Activated T-helper 1 cell treated with Interleukin-2 at 50 U/mL for 16 hours (primary cell): Measurements from ENCODE around the gene LEAP2.

Experiments
- DNase-seq: peaks from one replicate; pipeline ENCODE4 v3.0.0-alpha.2; 2020; ENCODE audit warnings: low read depth

The LEAP2 gene

DNA sequence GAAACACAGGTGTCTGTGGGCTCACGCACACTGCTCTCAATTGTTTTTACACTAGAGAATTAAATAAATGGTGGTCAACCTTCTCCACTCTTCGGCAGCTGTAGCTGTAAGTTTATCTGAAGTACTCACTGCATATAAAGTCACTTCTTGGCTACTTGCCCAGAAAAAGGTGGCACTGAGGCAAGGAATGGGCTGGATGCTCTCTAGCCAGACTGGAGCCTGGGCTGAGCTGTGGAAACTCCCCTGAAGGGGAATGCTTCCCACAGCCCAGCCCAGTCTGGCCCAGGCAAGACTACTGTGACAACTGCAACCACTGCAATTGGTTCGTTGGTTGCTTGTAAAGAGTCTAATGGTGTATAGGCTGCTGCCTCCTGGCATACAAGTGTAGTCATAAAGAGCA lies 4.5 kb downstream of the LEAP2 start:
- DNase-seq = no peak

DNA sequence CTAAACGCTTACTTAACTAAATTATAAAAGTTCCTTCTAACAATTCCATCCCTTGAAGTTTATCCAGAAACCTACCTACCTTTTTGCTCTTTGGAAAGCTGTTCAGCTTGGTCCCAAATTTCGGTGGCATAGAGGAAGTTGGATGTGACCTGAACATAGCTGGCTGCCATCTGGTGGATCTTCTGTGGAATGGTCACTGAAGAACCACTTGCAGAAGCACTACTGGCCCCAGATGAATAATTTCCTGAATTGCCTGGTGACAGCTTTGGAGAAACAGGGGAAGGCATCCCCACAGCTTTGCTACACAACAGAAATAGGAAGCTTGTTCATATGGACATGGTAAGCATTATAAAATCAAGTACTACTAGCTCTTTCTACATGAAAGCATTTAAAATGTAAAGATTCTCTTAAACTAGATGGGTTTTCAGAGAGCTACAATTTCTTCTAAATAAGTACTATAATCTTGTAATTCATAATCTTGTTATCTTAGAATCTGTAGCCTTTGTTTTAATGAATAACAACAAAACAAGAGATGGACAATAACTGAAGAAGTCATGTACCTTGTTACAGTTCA lies 9.9 kb downstream of the LEAP2 start:
- DNase-seq = peak; percentile 5

DNA sequence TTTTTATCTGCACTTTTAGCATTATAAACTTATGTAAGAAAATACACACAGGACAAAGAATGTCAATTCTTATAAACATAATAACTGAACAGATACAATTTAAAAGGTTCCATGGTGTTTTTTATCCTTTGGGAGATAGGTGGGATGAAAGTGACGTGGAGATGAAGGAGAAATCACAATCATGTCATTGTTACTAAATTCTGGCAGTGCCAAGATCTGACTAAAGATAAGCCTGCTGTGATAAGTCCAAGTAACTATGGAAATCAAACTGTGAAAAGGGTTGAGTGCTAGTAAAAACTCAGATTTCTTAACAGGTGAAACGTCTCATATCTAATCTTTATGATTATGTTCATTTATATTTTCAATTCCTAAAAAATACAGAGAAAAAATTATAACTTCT lies 11.1 kb downstream of the LEAP2 start:
- DNase-seq = no peak

DNA sequence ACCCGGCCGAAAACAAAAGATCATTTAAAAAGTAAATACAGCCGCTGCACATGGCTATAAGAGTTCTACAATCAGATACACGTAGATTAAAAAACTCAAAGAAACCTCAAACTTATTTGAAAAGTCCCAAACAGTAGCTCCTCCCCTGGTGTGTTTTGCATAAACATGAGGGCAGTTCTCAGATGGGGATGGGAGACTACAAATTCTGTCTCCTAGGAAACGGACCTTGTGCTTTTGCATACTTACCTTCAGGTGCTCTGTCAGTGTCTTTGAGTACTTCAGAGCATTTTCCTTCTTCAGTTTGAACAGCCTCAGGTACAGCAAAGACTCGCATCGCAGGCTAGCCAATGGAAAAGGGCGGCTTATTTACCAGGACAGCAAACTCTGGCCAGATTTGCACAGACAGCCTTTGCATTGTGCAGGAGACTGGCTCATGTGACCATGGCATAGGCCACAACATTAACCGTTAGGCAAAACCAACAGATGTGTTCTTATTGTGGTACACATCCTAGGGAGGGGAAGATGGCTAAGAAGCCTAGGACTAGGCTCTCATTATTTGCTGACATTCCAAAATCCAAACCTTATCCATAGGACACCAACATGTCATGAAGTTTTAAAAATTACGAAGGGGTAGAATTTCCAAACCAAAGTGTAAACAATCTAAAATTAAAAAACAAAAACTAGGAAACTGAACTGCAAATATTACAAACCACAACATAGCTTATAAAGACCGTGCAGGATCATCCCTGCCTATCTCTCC lies 12.8 kb downstream of the LEAP2 start:
- no peak for DNase-seq

DNA sequence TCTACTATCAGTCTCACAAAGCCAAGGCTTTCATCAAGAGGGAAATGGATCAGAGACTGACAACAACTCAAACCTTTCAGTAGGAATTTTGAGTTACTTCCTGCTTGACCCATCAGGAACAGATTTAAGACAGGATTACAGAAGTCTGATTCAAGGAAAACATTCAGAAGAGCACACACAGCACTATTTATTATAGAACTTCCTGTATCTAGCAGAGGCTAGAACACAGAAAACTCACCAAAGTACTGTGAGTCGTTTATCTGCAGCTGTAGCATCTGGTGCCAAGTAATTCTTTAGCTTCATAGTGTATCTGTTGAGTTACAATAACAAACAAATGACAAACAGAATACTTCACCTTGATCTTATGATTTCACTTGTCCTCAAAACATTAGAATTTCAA lies 13.8 kb downstream of the LEAP2 start:
- DNase-seq = no peak

DNA sequence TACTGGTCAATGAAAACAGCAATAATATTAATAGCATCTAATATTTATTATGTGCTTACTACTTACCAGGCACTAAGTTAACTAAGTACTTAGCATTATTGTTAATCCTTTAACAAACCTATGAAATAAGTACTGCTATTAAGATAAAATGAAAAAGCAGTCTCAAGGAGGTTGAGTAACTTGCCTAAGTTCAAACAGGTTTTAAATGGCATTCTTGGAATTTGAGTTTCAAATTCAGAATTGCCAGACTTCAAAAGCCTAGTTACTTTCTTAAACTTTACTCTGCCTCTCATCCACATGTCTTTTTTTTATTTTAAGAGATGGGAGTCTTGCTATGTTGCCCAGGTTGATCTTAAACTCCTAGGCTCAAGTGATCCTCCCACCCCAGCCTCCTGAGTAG lies 16.0 kb downstream of the LEAP2 start:
- no peak for DNase-seq

DNA sequence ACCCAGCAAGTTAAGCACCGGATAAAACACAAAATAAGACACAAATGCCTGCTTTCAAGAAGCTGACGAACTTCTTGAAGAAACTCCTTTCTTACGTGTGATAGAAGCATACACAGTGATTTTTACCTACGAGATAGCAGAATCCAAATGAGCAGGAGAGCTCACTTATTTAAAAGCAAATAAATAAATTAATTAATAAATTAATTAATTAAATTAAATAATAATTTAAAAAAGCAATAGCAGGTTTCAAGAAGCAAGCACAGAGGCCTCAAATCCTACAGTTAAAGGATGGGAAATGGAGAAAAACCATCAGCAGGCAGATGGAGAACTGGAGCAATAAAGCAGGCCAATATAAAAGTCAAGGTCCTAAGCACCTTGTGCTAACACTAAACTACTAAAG lies 17.3 kb downstream of the LEAP2 start:
- no peak for DNase-seq

DNA sequence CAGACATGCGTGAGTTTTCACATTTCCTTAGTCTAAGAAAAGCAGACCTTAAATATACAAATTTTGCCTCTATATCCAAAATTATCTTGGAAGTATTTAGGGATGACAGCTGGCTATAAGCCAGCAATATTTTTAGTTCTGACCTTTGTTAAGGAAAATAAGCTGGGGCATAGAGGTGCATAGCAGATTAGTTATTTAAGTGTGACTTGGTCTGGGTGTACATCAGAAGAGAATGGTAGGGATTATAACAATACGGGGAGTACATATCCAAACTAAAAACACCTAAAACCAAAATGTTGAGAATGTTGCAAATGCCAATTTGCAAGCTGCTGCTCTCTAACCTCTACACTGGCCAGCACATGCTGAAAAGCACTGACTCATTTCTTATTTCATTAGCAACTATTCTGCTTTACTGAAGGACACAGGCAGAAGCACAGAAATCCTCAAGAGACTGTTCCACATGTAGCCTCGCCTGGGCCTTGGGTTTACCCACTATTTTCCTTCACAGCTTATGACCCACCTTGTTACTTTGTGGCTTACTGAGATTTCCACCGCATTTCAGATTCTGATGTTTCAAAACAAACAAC lies 22.3 kb downstream of the LEAP2 start:
- DNase-seq = no peak

DNA sequence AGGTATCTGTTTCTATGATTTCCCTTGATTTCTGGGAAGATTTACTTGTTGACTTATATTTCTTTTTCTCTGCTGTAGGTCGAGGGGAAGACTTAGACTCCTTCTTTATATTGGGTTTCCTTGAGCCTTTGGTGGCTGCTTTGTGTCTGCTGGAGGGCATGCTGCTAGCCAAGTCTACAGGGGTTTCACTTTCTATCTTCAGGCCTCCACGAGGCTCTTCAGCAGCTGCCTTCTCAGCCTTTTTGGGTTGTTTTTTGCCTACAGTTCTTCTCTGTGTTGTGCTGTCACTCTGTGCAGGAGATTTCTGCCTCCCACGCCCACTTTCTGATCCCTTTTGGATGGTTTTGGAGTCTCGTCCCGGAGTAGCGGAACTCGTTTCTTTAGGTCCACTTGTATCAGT lies 23.2 kb downstream of the LEAP2 start:
- DNase-seq = no peak

DNA sequence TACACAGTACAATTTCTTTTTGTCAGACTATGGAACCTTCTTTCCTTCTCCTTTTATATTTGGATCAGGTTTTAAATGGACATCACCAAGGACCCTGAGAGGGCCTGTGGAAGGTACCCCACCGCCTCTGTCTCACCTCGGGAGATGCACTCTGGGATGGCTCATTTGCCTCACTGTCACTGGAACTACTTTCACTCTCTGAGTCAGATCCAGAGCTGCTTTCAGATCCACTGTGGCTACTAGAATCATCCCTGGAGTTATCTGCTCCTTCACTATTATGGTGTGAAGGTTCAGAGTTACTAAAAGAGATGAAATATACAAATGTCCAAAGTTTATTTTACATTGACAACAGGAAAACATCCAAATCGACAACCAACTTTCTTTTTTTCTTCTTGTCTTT lies 24.6 kb downstream of the LEAP2 start:
- no peak for DNase-seq

DNA sequence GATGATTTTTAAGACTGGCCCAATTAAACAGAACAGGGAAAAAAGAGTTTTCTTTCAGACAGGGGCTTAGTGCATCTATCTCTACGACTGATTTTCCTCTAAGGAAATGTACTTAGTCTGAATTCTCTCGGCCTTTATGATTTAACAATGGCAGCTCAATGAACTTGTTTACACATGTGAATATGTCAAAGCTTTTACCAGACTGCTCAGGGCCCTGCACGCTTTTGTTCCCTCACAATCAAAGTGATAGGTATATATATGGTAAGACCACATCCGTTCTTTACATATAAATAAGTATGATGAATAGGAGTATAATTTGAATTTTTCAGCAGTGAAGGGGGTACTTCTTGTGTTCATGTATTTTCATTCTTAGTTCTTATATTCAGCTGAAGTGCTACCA lies 27.6 kb downstream of the LEAP2 start:
- no peak for DNase-seq

DNA sequence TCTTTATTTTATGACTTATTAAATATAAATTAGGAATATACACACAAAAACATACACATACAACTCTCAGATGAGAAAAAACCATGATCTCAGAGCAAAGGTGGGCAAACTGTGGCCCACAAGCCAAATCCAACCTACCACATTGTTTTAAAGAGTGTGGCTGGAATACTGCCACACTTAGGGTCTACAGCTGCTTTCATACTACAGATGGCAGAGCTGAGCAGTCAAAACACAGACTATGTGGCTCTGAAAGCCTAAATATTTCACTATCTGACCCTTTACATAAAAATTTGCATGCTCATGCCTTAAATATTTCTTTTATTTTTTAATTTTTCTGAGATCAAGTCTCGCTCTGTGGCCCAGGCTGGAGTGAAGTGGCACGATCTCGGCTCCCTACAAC lies 28.3 kb downstream of the LEAP2 start:
- DNase-seq = no peak

DNA sequence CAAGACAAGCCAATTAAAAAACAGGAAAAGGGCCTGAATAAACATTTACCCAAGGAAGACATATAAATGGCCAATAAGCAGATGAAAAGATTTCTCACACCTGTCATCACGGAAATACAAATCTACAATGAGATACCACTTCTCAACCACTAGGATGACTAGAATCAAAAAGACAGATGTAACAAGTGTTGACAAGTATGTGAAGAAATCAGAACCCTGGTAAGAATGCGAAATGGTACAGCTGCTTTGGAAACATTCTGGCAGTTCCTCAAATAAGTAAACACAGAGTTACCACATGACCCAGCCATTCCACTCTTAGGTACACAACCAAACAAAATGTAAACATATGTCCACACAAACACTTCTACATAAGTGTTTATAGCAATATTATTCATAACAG lies 32.5 kb downstream of the LEAP2 start:
- no peak for DNase-seq

DNA sequence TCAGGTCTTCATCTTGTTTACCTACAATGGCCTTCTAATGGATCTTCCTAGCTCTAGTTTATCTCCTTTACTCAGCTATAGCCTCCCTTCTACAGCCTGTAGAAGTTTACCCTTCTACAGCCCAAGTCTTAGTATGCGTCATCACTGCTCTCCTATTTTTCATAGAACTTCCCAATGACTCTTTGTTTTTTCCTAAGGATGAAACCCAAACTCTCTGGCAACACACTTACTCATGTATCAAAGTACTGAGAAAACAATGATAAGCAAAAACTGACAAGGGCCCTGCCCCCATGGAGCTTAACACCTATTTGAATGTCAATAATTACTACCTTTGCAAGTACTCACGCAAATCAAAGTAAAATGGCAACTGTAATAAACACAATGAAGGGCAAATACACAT lies 33.7 kb downstream of the LEAP2 start:
- DNase-seq = no peak

DNA sequence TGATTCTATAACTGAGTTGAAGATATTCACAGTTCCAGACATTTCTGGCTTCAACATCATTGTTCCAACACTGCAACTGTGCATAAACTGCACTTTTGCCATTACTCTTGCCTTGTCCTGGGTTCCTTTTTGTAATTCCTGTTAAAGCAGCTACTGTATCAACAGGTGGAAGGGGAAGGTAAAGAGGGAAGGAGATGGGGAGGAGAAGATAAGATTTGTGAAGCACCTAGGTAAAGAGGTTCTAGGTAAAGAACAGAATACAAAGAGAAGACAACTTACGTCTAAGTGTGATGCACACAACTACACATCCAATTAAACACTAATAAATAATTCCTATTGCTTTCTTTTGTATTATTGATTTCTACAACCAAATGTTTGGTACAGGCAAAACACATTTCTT lies 36.2 kb downstream of the LEAP2 start:
- DNase-seq = no peak

DNA sequence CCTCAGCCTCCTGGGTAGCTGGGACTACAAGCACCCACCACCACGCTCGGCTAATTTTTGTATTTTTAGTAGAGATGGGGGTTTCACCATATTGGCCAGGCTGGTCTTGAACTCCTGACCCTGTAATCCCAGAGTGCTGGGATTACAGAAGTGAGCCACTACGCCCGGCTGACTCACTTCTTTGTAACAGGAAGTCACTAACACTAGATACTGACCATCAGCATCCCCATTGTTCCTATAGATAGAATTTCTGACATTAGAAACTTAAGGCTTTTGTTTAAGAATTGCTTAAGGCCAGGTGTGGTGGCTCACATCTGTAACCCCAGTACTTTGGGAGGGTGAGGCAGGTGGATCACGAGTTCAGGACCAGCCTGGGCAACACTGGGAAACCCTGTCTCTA lies 42.2 kb downstream of the LEAP2 start:
- no peak for DNase-seq

DNA sequence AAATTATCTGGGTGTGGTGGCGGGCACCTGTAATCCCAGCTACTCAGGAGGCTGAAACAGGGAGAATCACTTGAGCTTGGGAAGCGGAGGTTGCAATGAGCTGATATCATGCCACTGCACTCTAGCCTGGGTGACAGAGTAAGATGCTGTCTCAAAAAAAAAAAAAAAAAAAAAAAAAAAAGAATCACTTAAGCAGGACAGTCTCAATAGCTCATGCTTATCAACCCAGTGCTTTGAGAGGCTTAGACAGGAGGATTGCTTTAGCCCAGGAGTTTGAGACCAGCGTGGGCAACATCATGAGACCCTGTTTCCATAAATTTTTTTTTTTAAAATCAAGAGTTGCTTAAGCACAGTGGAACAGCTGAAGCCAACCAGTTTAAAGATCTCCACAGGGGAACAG lies 42.6 kb downstream of the LEAP2 start:
- no peak for DNase-seq
